ENCODE measurements around the gene UBQLN4.
A peak's percentile ranks its signal among the peaks of the same experiment; 100 is the strongest.

UBQLN4 gene

DNA sequence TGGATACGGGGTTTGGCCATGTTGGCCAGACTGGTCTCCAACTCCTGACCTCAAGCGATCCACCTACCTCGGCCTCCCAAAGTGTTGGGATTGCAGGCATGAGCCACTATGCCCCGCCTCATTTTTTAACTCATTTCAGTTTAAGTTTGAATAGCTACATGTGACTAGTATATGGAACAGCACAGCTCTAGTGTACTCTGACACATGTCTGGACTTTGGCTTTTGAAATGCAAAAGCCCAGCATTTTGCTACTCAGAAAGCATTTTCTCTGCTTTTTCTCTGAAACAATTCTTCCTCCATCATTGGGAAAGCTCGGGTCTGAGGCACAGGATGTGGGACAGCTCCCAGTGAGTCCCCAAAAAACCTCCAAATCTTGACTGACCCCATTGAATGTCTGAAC is 28.8 kb downstream of the UBQLN4 start:
- no peaks in the 10 kb centered on the region for H3K9me3 ChIP-seq (ENCODE audit: control insufficient read depth, low read length)
- H2BK120ac ChIP-seq (ENCODE audit: low read depth, low read length), result no peak overlapping the region
- no peak overlapping the region for H2BK15ac ChIP-seq (ENCODE audit: low read depth, poor library complexity, severe bottlenecking)
- H2AK5ac ChIP-seq (ENCODE audit: low read length, severe bottlenecking), result no peak overlapping the region
- H3K27ac ChIP-seq (ENCODE audit: low read length, poor library complexity, severe bottlenecking), result no peak overlapping the region
- WGBS, result 90% methylated on average over 5 of the region's 5 CpGs
- no peak overlapping the region for H3K4me2 ChIP-seq (ENCODE audit: low read length, poor library complexity, severe bottlenecking)
- H3K14ac ChIP-seq (ENCODE audit: low read length in 2 of 2), result no peak overlapping the region
- H3K4me1 ChIP-seq (ENCODE audit: control insufficient read depth, insufficient read depth, low read depth, low read length), result peaks cover 5% of the 10 kb centered on the region
- no peak for DNase-seq
- no peak overlapping the region for H2BK5ac ChIP-seq (ENCODE audit: low read depth, low read length, poor library complexity, severe bottlenecking)
- no peak overlapping the region for H3K4me3 ChIP-seq (ENCODE audit: insufficient read depth in 1 of 2, low read depth in 1 of 2, low read length in 2 of 2)
- no peak overlapping the region for H3K18ac ChIP-seq (ENCODE audit: low read depth in 1 of 2, low read length in 2 of 2)
- H2AFZ ChIP-seq (ENCODE audit: low read depth, low read length), result no peak overlapping the region
- H3K4ac ChIP-seq (ENCODE audit: low read depth in 1 of 2, low read length in 2 of 2), result no peak overlapping the region
- H2BK12ac ChIP-seq (ENCODE audit: low read length in 2 of 2), result no peak overlapping the region
- H4K91ac ChIP-seq (ENCODE audit: low read length), result no peak overlapping the region
- peaks cover 0 to 4% of the 10 kb centered on the region in 2 experiments for H3K27me3 ChIP-seq (ENCODE audit: control insufficient read depth in 1 of 2, insufficient read depth in 1 of 2, low read length in 2 of 2)
- no peak overlapping the region for H4K8ac ChIP-seq (ENCODE audit: low read length)
- no peaks in the 10 kb centered on the region for H3K36me3 ChIP-seq (ENCODE audit: control insufficient read depth in 1 of 2, insufficient read depth in 2 of 2, low read depth in 1 of 2, low read length in 2 of 2)
- H3K79me1 ChIP-seq (replicated peaks; ENCODE audit: low read length, poor library complexity, severe bottlenecking), result no peaks in the 10 kb centered on the region
- no peak overlapping the region for H3K23ac ChIP-seq (ENCODE audit: low read length in 2 of 2)
- no peak overlapping the region for H3K9ac ChIP-seq (ENCODE audit: low read length)

DNA sequence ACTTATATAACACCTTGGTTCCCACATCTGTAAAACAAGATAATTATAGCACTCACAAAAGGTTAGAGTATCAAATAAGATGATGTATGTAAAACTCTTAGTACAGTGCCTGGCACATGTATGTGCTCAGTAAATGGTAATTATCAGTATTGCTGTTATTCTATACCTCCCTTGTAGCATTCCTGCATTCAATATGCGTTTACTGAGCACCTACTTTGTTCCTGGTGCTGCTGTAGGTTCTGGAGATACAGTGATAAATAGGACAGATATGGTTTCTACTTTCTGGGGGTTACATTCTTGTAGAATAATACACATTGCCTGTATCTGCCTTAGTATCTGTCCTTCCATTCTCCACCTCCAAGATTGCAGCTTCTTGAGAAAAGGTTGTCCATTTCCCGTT is 31.6 kb downstream of the UBQLN4 start:
- peaks cover 7% of the 10 kb centered on the region for H3K4me1 ChIP-seq (ENCODE audit: control insufficient read depth, insufficient read depth, low read depth, low read length)
- no peak overlapping the region for H3K14ac ChIP-seq (ENCODE audit: low read length in 2 of 2)
- H2BK15ac ChIP-seq (ENCODE audit: low read depth, poor library complexity, severe bottlenecking), result no peak overlapping the region
- H4K8ac ChIP-seq (ENCODE audit: low read length), result no peak overlapping the region
- no peak overlapping the region for H3K27ac ChIP-seq (ENCODE audit: low read length, poor library complexity, severe bottlenecking)
- DNase-seq, result no peak
- H3K36me3 ChIP-seq (ENCODE audit: control insufficient read depth in 1 of 2, insufficient read depth in 2 of 2, low read depth in 1 of 2, low read length in 2 of 2), result peaks cover 15 to 17% of the 10 kb centered on the region in 2 experiments
- H3K4me2 ChIP-seq (ENCODE audit: low read length, poor library complexity, severe bottlenecking), result no peak overlapping the region
- H3K9ac ChIP-seq (ENCODE audit: low read length), result no peak overlapping the region
- H3K79me1 ChIP-seq (replicated peaks; ENCODE audit: low read length, poor library complexity, severe bottlenecking), result peaks cover 2% of the 10 kb centered on the region
- no peak overlapping the region for H2AFZ ChIP-seq (ENCODE audit: low read depth, low read length)
- no peak overlapping the region for H2BK12ac ChIP-seq (ENCODE audit: low read length in 2 of 2)
- peaks cover 0 to 4% of the 10 kb centered on the region in 2 experiments for H3K27me3 ChIP-seq (ENCODE audit: control insufficient read depth in 1 of 2, insufficient read depth in 1 of 2, low read length in 2 of 2)
- no peaks in the 10 kb centered on the region for H3K9me3 ChIP-seq (ENCODE audit: control insufficient read depth, low read length)
- no peak overlapping the region for H3K4ac ChIP-seq (ENCODE audit: low read depth in 1 of 2, low read length in 2 of 2)
- no peak overlapping the region for H2BK5ac ChIP-seq (ENCODE audit: low read depth, low read length, poor library complexity, severe bottlenecking)
- H3K18ac ChIP-seq (ENCODE audit: low read depth in 1 of 2, low read length in 2 of 2), result no peak overlapping the region
- no peak overlapping the region for H4K91ac ChIP-seq (ENCODE audit: low read length)
- H3K23ac ChIP-seq (ENCODE audit: low read length in 2 of 2), result no peak overlapping the region
- no peak overlapping the region for H2BK120ac ChIP-seq (ENCODE audit: low read depth, low read length)
- no peak overlapping the region for H3K4me3 ChIP-seq (ENCODE audit: insufficient read depth in 1 of 2, low read depth in 1 of 2, low read length in 2 of 2)
- no peak overlapping the region for H2AK5ac ChIP-seq (ENCODE audit: low read length, severe bottlenecking)
- 71% methylated on average over 1 of the region's 2 CpGs for WGBS

- Histone ChIP-seq H2BK120ac (ENCODE audit: low read depth, low read length) (no peak overlapping the region), H3K14ac (ENCODE audit: low read length in 2 of 2) (no peak overlapping the region), H4K91ac (ENCODE audit: low read length) (no peak overlapping the region), H2AFZ (ENCODE audit: low read depth, low read length) (no peak overlapping the region), H3K79me1 (replicated peaks; ENCODE audit: low read length, poor library complexity, severe bottlenecking) (peaks cover 2% of the 10 kb centered on the region), H3K9me3 (ENCODE audit: control insufficient read depth, low read length) (no peaks in the 10 kb centered on the region), H4K8ac (ENCODE audit: low read length) (peak overlapping the region; percentile 90), H3K27ac (ENCODE audit: low read length, poor library complexity, severe bottlenecking) (no peak overlapping the region), H3K4me1 (ENCODE audit: control insufficient read depth, insufficient read depth, low read depth, low read length) (peaks cover 7% of the 10 kb centered on the region), H3K4me3 (ENCODE audit: insufficient read depth in 1 of 2, low read depth in 1 of 2, low read length in 2 of 2) (peak overlapping the region in 1 of 2 experiments; percentile 92), H2BK5ac (ENCODE audit: low read depth, low read length, poor library complexity, severe bottlenecking) (no peak overlapping the region), H3K4ac (ENCODE audit: low read depth in 1 of 2, low read length in 2 of 2) (no peak overlapping the region), H3K27me3 (ENCODE audit: control insufficient read depth in 1 of 2, insufficient read depth in 1 of 2, low read length in 2 of 2) (peaks cover 0 to 4% of the 10 kb centered on the region in 2 experiments), H2BK15ac (ENCODE audit: low read depth, poor library complexity, severe bottlenecking) (peak overlapping the region; percentile 40), H2AK5ac (ENCODE audit: low read length, severe bottlenecking) (no peak overlapping the region), H3K9ac (ENCODE audit: low read length) (peak overlapping the region; percentile 92), H3K4me2 (ENCODE audit: low read length, poor library complexity, severe bottlenecking) (peak overlapping the region; percentile 93), H3K18ac (ENCODE audit: low read depth in 1 of 2, low read length in 2 of 2) (no peak overlapping the region), H3K36me3 (ENCODE audit: control insufficient read depth in 1 of 2, insufficient read depth in 2 of 2, low read depth in 1 of 2, low read length in 2 of 2) (peaks cover 23 to 24% of the 10 kb centered on the region in 2 experiments), H2BK12ac (ENCODE audit: low read length in 2 of 2) (no peak overlapping the region), H3K23ac (ENCODE audit: low read length in 2 of 2) (no peak overlapping the region)
- 7% methylated on average over 3 of the region's 4 CpGs for WGBS
- no peak for DNase-seq
These were observed 32.5 kb downstream of the UBQLN4 start for GRCh38 chr1:156021093-156021428.

DNA sequence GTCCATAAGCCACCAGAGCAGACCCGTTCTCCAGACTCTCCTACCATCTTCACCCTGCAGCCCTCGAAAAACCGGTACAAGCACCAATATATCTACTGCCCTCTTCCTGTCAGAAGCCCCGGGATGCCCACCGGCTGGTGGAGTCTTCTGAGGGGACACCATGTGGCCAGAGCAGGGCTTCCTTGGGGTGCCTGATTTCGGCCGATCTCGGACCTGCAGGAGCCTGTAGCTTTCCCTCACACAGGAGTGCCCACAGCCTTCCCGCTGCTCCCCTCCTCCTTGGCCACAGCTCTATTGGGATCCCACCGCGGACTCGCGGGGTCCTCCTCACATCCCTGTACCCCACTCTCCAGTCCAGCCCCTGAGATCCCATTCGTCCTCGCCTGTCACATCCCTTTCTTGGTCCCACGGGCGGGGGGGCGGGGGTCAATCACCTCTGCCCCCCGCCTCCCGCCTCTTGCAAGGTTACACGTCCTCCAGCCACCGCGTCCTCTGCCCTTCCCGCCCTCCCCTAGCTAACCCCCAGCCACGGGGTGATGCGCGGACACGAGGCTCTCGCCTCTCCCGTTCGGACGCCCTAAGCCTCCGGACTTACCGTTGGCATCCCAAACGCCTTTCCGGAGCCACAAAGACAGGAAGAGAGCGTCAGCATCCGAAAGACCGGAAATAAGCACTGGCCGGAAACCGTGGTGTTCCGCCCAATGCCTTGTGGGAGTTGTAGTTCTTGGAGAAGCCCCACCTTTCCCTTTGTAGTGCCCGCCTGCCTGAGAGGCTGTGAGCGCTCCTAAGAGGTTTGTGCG is 33.1 kb downstream of the UBQLN4 start, which contains the start of gene SSR2:
SSR2 (minus strand) TSS at position 659 of the 800 bp plus-strand sequence. CDS start 784 bp downstream, outside the sequence.
- under 1% methylated on average over 45 of the region's 45 CpGs for WGBS
- Histone ChIP-seq H2AK5ac (ENCODE audit: low read length, severe bottlenecking) (no peak within 1 kb of the TSS), H2AFZ (ENCODE audit: low read depth, low read length) (no peak within 1 kb of the TSS), H2BK120ac (ENCODE audit: low read depth, low read length) (peak within 1 kb of the TSS; percentile 56), H3K14ac (ENCODE audit: low read length in 2 of 2) (no peak within 1 kb of the TSS), H3K9me3 (ENCODE audit: control insufficient read depth, low read length) (no peaks in the 10 kb centered on the region), H3K36me3 (ENCODE audit: control insufficient read depth in 1 of 2, insufficient read depth in 2 of 2, low read depth in 1 of 2, low read length in 2 of 2) (peaks cover 23 to 30% of the 10 kb centered on the region in 2 experiments), H3K27me3 (ENCODE audit: control insufficient read depth in 1 of 2, insufficient read depth in 1 of 2, low read length in 2 of 2) (peaks cover 0 to 4% of the 10 kb centered on the region in 2 experiments), H4K8ac (ENCODE audit: low read length) (peak within 1 kb of the TSS; percentile 90), H3K4me2 (ENCODE audit: low read length, poor library complexity, severe bottlenecking) (peak within 1 kb of the TSS; percentile 93), H3K79me1 (replicated peaks; ENCODE audit: low read length, poor library complexity, severe bottlenecking) (peaks cover 2% of the 10 kb centered on the region), H4K91ac (ENCODE audit: low read length) (no peak within 1 kb of the TSS), H3K4me3 (ENCODE audit: insufficient read depth in 1 of 2, low read depth in 1 of 2, low read length in 2 of 2) (peak within 1 kb of the TSS; percentile 82 to 92), H2BK15ac (ENCODE audit: low read depth, poor library complexity, severe bottlenecking) (peak within 1 kb of the TSS; percentile 40), H2BK5ac (ENCODE audit: low read depth, low read length, poor library complexity, severe bottlenecking) (no peak within 1 kb of the TSS), H3K27ac (ENCODE audit: low read length, poor library complexity, severe bottlenecking) (peak within 1 kb of the TSS; percentile 21), H3K9ac (ENCODE audit: low read length) (peak within 1 kb of the TSS; percentile 92), H3K18ac (ENCODE audit: low read depth in 1 of 2, low read length in 2 of 2) (peak within 1 kb of the TSS; percentile 16 to 76), H2BK12ac (ENCODE audit: low read length in 2 of 2) (no peak within 1 kb of the TSS), H3K23ac (ENCODE audit: low read length in 2 of 2) (peak within 1 kb of the TSS in 1 of 2 experiments; percentile 42), H3K4me1 (ENCODE audit: control insufficient read depth, insufficient read depth, low read depth, low read length) (peaks cover 3% of the 10 kb centered on the region), H3K4ac (ENCODE audit: low read depth in 1 of 2, low read length in 2 of 2) (peak within 1 kb of the TSS in 1 of 2 experiments; percentile 57)
- peak; percentile 94 for DNase-seq

Data from mesenchymal stem cell (in vitro differentiated cells and primary cell).